CD4-positive, alpha-beta memory T cell (primary cell): ENCODE results near the gene DOCK6. TPM values are rescaled to one million over a fixed set of nuclear protein-coding genes. Genes with fewer than 3 reads are reported as not detected.

Experiments
- CTCF ChIA-PET: fragments of 350-600 bp; sonication (Branson Sonifier 250); formaldehyde crosslinking; loops from one replicate; lab custom pipeline; 2021; ENCODE audit warnings: inconsistent platforms; ENCODE audit not compliant: partially characterized antibody; lab: Charles Lee
- POLR2A ChIA-PET: fragments of 350-600 bp; sonication (Branson Sonifier 250); formaldehyde crosslinking; loops from one replicate; lab custom pipeline; 2021; ENCODE audit not compliant: partially characterized antibody; lab: Charles Lee
- DNase-seq, 5 donors: peaks; one replicate each; pipeline versions ENCODE4 v3.0.0 to v3.0.0-alpha.2; 2020 to 2022; ENCODE audit warnings: mixed read lengths in 1 of 5
- H3K27ac ChIP-seq: one replicate; pipeline ENCODE4 v1.7.0; 2013; ENCODE audit warnings: low read depth, low read length
- H3K27me3 ChIP-seq: 2 replicates; pipeline ENCODE4 v1.7.0; 2013; ENCODE audit warnings: mild to moderate bottlenecking, low read length, moderate library complexity; ENCODE audit not compliant: insufficient read depth
- H3K36me3 ChIP-seq: 2 replicates; pipeline ENCODE4 v1.7.0; 2013; ENCODE audit warnings: mild to moderate bottlenecking, low read length, moderate library complexity; ENCODE audit not compliant: insufficient read depth
- H3K4me1 ChIP-seq: 2 replicates; pipeline ENCODE4 v1.7.0; 2013; ENCODE audit warnings: mild to moderate bottlenecking, low read length, moderate library complexity; ENCODE audit not compliant: insufficient read depth
- H3K4me3 ChIP-seq, 2 donors: one replicate each; pipeline ENCODE4 v1.7.0; 2013; ENCODE audit warnings: low read length in 2 of 2, mild to moderate bottlenecking in 1 of 2
- H3K9me3 ChIP-seq, 2 donors: one replicate each; pipeline ENCODE4 v1.7.0; 2013; ENCODE audit warnings: low read length in 2 of 2, control low read depth in 1 of 2; ENCODE audit not compliant: control insufficient read depth in 1 of 2
- H3K27ac Mint-ChIP-seq, 7 donors: one replicate each; pipeline ENCODE4 v1.8.0; 2020 to 2021; ENCODE audit warnings: mixed read lengths in 7 of 7, mild to moderate bottlenecking in 6 of 7, inconsistent platforms in 3 of 7, moderate library complexity in 3 of 7
- H3K27me3 Mint-ChIP-seq, 2 donors: one replicate each; pipeline ENCODE4 v1.8.0; 2020 to 2021; ENCODE audit warnings: mixed read lengths in 2 of 2
- H3K36me3 Mint-ChIP-seq, 2 donors: one replicate each; pipeline ENCODE4 v1.8.0; 2020 to 2021; ENCODE audit warnings: mixed read lengths in 2 of 2, inconsistent platforms in 1 of 2, mild to moderate bottlenecking in 1 of 2
- H3K4me1 Mint-ChIP-seq, 4 donors: one replicate each; pipeline ENCODE4 v1.8.0; 2020 to 2021; ENCODE audit warnings: mixed read lengths in 4 of 4, mild to moderate bottlenecking in 1 of 4
- H3K4me3 Mint-ChIP-seq, 8 donors: one replicate each; pipeline ENCODE4 v1.8.0; 2020 to 2021; ENCODE audit warnings: mixed read lengths in 8 of 8, mild to moderate bottlenecking in 7 of 8, moderate library complexity in 6 of 8, inconsistent platforms in 3 of 8
- H3K9me3 Mint-ChIP-seq, 8 donors: one replicate each; pipeline ENCODE4 v1.8.0; 2020 to 2021; ENCODE audit warnings: mixed read lengths in 8 of 8, mild to moderate bottlenecking in 5 of 8, inconsistent platforms in 3 of 8, moderate library complexity in 1 of 8
- intact Hi-C: fragments of 100-400 bp; cut with micrococcal nuclease; formaldehyde crosslinking; loops from one replicate; pipeline ENCODE4 v1.15.1; 2023
- polyA plus RNA-seq, 2 donors: library from polyadenylated mRNA; unstranded; fragments of 300-500 nt; fragmentation: Illumina TruSeq; gene quantifications; one replicate each; pipeline ENCODE4 v1.2.3, GENCODE V29; 2021
- total RNA-seq, 2 experiments: library from RNA; stranded (reverse); gene quantifications; one replicate each; pipeline ENCODE4 v1.2.3, GENCODE V29; 2021

The DOCK6 gene
- total and polyA plus RNA-seq, 4 experiments from 2014 or later, result 0.30 to 0.64 TPM; not detected in 2

GRCh38 chr19:11239377-11240000, 22.8 kb downstream of the DOCK6 start, which contains the start of gene ANGPTL8:
Gene ANGPTL8, plus strand, starts transcription at chr19:11239619. Its CDS starts 19 bp downstream, at chr19:11239638.
- CTCF ChIA-PET, result no interaction called here
- Mint-ChIP-seq H3K36me3 (peaks cover 0 to 3% of the 10 kb centered on the region in 2 donors), H3K4me3 (no peak within 1 kb of the TSS), H3K27ac (no peak within 1 kb of the TSS), H3K9me3 (peaks cover 2 to 23% (median 13%) of the 10 kb centered on the region in 8 donors), H3K27me3 (peaks cover 5% of the 10 kb centered on the region in 2 donors), H3K4me1 (peaks cover 2 to 6% (median 4%) of the 10 kb centered on the region in 4 donors)
- H3K27me3 ChIP-seq, result no peaks in the 10 kb centered on the region
- no peak for DNase-seq
- no peak within 1 kb of the TSS for H3K4me3 ChIP-seq
- intact Hi-C loops, result no loop called here
- no peaks in the 10 kb centered on the region for H3K36me3 ChIP-seq
- POLR2A ChIA-PET, result no interaction called here
- H3K27ac ChIP-seq, result no peak within 1 kb of the TSS
- peaks cover 5% of the 10 kb centered on the region for H3K4me1 ChIP-seq
- no peaks in the 10 kb centered on the region for H3K9me3 ChIP-seq

GRCh38 chr19:11238781-11239376, 23.4 kb downstream of the DOCK6 start:
- POLR2A ChIA-PET, result no interaction called here
- no peak for DNase-seq
- CTCF ChIA-PET, result no interaction called here
- intact Hi-C loops, result no loop called here
- Mint-ChIP-seq H3K27ac (no peak overlapping the region), H3K9me3 (peaks cover 2 to 23% (median 13%) of the 10 kb centered on the region in 8 donors), H3K4me1 (peaks cover 2 to 5% (median 4%) of the 10 kb centered on the region in 4 donors), H3K4me3 (no peak overlapping the region), H3K27me3 (peaks cover 4 to 5% of the 10 kb centered on the region in 2 donors), H3K36me3 (peaks cover 0 to 3% of the 10 kb centered on the region in 2 donors)
- Histone ChIP-seq H3K36me3 (no peaks in the 10 kb centered on the region), H3K4me1 (peaks cover 5% of the 10 kb centered on the region), H3K27ac (no peak overlapping the region), H3K4me3 (no peak overlapping the region), H3K27me3 (no peaks in the 10 kb centered on the region), H3K9me3 (no peaks in the 10 kb centered on the region)

- POLR2A ChIA-PET, result no interaction called here
- intact Hi-C loops, result no loop called here
Measured at GRCh38 chr19:11238041-11238440, 24.3 kb downstream of the DOCK6 start.

GRCh38 chr19:11237321-11237720, 25.0 kb downstream of the DOCK6 start:
- H3K27ac Mint-ChIP-seq, result no peak overlapping the region

More at GRCh38 chr19:11238041-11238440, 24.3 kb downstream of the DOCK6 start:
- Histone ChIP-seq H3K4me3 (no peak overlapping the region), H3K9me3 (no peaks in the 10 kb centered on the region), H3K27ac (no peak overlapping the region), H3K4me1 (no peaks in the 10 kb centered on the region), H3K36me3 (no peaks in the 10 kb centered on the region), H3K27me3 (no peaks in the 10 kb centered on the region)
- Mint-ChIP-seq H3K9me3 (peaks cover 2 to 23% (median 13%) of the 10 kb centered on the region in 8 donors), H3K36me3 (peaks cover 0 to 3% of the 10 kb centered on the region in 2 donors), H3K4me1 (no peaks in the 10 kb centered on the region), H3K27me3 (peaks cover 1 to 5% of the 10 kb centered on the region in 2 donors), H3K4me3 (no peak overlapping the region), H3K27ac (no peak overlapping the region)
- CTCF ChIA-PET, result no interaction called here
- DNase-seq, result no peak

GRCh38 chr19:11236324-11237301, 25.7 kb downstream of the DOCK6 start:
- Histone ChIP-seq H3K4me1 (no peaks in the 10 kb centered on the region), H3K9me3 (no peaks in the 10 kb centered on the region), H3K27ac (no peak overlapping the region), H3K36me3 (no peaks in the 10 kb centered on the region), H3K27me3 (no peaks in the 10 kb centered on the region), H3K4me3 (no peak overlapping the region)
- H3K27ac Mint-ChIP-seq, result no peak overlapping the region
- CTCF ChIA-PET, result no interaction called here
- H3K9me3 Mint-ChIP-seq, result peaks cover 2 to 23% (median 13%) of the 10 kb centered on the region in 8 donors
- DNase-seq, result no peak
- intact Hi-C loops, result no loop called here
- peaks cover 1 to 2% of the 10 kb centered on the region in 2 donors for H3K27me3 Mint-ChIP-seq
- peaks cover 0 to 3% of the 10 kb centered on the region in 2 donors for H3K36me3 Mint-ChIP-seq
- no peak overlapping the region for H3K4me3 Mint-ChIP-seq
- POLR2A ChIA-PET, result no interaction called here
- no peaks in the 10 kb centered on the region for H3K4me1 Mint-ChIP-seq

More at GRCh38 chr19:11237321-11237720, 25.0 kb downstream of the DOCK6 start:
- Mint-ChIP-seq H3K4me3 (no peak overlapping the region), H3K27me3 (peaks cover 1 to 2% of the 10 kb centered on the region in 2 donors), H3K4me1 (no peaks in the 10 kb centered on the region), H3K36me3 (peaks cover 0 to 3% of the 10 kb centered on the region in 2 donors), H3K9me3 (peaks cover 2 to 23% (median 13%) of the 10 kb centered on the region in 8 donors)
- ChIA-PET POLR2A (no interaction called here), CTCF (no interaction called here)
- DNase-seq, result no peak
- no peak overlapping the region for H3K27ac ChIP-seq
- no peaks in the 10 kb centered on the region for H3K27me3 ChIP-seq
- no peaks in the 10 kb centered on the region for H3K9me3 ChIP-seq
- no peak overlapping the region for H3K4me3 ChIP-seq
- no peaks in the 10 kb centered on the region for H3K36me3 ChIP-seq
- no peaks in the 10 kb centered on the region for H3K4me1 ChIP-seq
- intact Hi-C loops, result no loop called here

GRCh38 chr19:11234486-11235075, 27.7 kb downstream of the DOCK6 start:
- H3K4me1 ChIP-seq, result no peaks in the 10 kb centered on the region
- Mint-ChIP-seq H3K36me3 (peaks cover 0 to 3% of the 10 kb centered on the region in 2 donors), H3K4me1 (no peaks in the 10 kb centered on the region), H3K27me3 (peaks cover 0 to 1% of the 10 kb centered on the region in 2 donors), H3K9me3 (peaks cover 2 to 19% (median 13%) of the 10 kb centered on the region in 8 donors), H3K27ac (no peak overlapping the region), H3K4me3 (no peak overlapping the region)
- H3K27me3 ChIP-seq, result no peaks in the 10 kb centered on the region
- intact Hi-C loops, result no loop called here
- DNase-seq, result no peak
- no peak overlapping the region for H3K27ac ChIP-seq
- POLR2A ChIA-PET, result interaction anchor here (0.6 kb wide), 2 partner anchors 51 to 236 kb away, joined by 3 read pairs; no protein-coding TSS in a partner anchor
- no peaks in the 10 kb centered on the region for H3K9me3 ChIP-seq
- no peaks in the 10 kb centered on the region for H3K36me3 ChIP-seq
- no peak overlapping the region for H3K4me3 ChIP-seq
- CTCF ChIA-PET, result no interaction called here
